SH-SY5Y (cell line): ENCODE results near the gene ADORA2A.

Experiments
- GATA2 ChIP-seq: IDR thresholded peaks from 2 replicates; pipeline ENCODE4 v1.6.1; 2011; ENCODE audit warnings: mild to moderate bottlenecking, low read depth, low read length
- GATA3 ChIP-seq: IDR thresholded peaks from 2 replicates; pipeline ENCODE4 v1.6.1; 2011; ENCODE audit warnings: low read depth, mild to moderate bottlenecking, low read length, moderate library complexity

The ADORA2A gene

DNA sequence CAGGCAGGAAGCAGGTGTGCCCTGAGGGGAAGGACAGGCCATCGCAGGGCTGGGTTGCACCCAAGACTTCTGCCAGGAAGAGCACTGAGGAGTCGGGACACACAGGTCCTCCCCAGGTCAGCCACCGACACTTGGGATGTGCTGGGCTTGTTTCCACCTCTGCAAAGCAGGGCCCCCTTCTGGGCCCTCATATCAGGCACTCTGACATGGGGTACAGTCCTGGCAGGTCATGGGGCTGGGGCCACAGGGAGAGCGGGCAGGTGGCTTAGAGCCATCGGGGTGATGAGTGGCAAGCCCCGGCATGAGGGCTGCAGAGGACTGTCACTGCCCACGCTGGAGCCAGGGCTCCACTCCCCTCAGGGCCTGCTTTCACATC, 7.9 kb upstream of the ADORA2A start:
- TF ChIP-seq GATA3 (no peak), GATA2 (no peak)

DNA sequence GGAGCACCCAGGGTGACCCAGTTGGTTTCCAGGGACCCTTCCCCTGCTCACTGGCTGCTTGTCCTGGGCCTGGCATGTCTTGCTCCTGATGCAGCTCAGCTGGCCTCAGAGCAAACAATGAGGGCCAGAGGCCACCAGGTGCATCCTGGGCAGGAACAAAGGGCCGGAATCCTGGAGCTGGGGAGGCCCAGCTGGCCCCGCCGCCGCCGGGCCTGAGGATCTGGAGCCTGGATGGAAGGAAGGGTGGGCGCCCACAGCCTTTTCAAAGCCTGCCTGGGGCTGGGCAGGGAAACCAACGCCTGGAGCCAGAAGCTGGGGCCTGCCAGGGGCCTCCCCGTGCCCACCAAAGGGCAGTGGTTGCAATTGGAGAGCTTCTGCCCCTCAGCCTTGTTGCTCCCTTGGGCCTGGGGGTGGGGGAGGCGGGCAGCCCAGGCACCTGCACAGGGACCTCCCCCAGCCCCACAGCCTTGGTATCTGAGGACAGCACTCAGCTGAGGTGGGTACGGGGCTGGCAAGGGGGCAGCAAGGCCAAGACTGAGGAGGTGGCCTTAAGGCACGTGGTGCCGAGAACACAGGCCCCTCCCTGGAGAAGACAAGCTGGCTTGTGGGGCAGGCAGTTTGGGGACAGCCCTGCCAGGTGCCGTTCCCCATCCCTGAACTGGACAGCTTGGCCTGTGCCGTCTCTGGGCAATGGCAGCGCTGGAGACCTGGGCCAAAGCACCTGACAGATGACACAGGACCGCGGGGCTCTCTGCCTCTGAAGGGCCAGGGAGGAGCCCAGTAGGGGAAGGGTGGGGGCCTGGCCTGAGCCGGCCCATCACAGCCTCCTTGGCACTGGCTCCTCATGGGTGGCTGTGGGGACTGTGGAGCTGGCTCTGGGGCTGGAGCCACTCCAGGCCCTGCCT, 7.1 kb upstream of the ADORA2A start:
- TF ChIP-seq GATA2 (no peak), GATA3 (no peak)

DNA sequence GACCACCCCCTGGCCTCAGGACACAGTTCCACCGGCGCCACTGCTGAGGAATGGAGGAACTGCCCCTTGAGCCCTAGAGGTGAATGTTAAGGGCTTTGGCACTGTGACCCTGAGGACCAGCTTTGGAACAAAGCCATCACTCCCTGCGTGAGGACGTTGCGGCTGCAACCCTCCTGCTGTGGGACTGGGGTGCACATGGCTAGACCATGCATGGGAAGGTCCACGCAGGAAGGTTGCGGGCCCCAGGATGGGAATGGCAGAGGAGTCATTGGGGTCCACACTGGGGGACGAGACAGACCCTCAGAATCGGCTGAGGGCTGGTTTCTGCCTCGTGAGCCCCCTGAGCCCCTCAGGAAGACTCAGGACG, 6.4 kb upstream of the ADORA2A start:
- TF ChIP-seq GATA3, result no peak

DNA sequence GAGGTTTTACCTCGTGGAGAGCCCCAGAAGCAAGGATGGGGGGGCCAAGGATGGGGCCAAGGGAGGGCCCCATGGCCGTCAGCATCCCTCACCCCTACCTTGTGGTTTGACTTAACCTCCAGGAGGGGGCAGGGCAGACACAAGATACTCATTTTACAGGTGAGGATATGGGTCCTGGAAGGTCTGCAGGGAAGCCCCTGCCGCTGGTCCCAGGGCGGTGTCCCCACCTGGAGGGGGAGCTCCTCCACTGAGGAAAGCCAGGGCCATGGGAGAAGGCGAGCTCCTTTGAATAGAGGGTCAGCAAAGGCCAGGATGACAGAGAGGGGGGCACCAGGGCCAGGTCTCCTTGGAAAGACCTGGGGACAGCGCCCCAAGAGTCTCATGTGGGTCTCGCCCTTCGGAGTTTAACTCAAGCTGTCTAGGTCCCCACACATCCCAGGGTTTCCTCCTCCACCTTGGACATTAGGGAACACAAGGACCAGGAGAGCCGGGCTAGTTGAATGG, 5.9 kb upstream of the ADORA2A start:
- no peak for TF ChIP-seq GATA2
- TF ChIP-seq GATA3, result no peak

DNA sequence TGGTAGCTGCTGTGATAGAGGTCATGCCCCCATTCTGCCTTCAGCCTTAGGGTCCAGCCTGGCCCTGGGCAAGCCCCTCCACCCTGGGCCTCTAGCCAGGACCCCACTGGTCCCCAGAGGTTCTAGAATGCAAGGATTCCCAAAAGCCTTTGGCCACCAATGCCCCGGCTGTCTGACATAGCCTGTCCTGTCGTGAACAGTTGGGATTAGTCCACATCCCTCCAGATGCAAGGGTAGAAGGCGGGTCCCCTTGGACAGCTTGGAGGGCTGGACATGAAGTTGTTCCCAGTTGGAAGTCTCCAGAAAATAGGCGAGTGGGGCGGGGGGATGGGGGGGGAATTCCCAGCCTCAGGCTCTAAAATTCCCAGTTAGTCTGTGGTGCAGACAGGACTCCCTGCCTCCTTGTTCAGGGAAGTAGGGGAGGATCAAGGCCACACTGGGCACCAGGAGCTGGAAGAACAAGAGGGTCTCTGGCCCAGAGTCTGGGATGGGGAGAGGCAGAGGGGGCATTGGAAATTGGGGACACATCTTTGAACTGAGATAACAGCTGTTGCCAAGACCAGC, 5.2 kb upstream of the ADORA2A start:
- TF ChIP-seq GATA2, result no peak
- no peak for TF ChIP-seq GATA3

DNA sequence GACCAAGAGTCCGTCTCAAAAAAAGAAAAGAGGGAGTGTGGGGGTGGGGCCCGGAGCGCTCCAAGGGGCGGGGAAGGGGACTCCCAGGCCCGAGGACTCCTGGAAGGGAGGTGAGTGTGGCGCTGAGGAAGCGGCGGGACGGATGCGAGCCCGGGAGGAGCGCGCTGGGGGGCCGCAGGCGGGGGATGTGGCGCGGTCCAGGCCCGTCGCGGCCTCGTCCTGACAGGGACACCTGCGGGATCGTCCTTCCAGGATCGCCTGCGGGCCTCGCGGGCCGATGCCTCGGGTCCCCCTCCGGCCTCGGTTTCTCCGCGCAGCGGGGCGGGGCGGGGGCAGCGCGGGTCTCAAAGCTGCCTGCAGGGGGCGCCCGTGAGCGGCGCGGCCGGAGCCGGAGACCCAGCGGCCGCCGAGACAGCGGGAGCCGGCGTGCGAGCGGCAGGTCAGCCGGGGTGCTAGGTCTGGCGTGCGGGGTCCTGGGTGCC, 3.8 kb upstream of the ADORA2A start:
- no peak for TF ChIP-seq GATA2

DNA sequence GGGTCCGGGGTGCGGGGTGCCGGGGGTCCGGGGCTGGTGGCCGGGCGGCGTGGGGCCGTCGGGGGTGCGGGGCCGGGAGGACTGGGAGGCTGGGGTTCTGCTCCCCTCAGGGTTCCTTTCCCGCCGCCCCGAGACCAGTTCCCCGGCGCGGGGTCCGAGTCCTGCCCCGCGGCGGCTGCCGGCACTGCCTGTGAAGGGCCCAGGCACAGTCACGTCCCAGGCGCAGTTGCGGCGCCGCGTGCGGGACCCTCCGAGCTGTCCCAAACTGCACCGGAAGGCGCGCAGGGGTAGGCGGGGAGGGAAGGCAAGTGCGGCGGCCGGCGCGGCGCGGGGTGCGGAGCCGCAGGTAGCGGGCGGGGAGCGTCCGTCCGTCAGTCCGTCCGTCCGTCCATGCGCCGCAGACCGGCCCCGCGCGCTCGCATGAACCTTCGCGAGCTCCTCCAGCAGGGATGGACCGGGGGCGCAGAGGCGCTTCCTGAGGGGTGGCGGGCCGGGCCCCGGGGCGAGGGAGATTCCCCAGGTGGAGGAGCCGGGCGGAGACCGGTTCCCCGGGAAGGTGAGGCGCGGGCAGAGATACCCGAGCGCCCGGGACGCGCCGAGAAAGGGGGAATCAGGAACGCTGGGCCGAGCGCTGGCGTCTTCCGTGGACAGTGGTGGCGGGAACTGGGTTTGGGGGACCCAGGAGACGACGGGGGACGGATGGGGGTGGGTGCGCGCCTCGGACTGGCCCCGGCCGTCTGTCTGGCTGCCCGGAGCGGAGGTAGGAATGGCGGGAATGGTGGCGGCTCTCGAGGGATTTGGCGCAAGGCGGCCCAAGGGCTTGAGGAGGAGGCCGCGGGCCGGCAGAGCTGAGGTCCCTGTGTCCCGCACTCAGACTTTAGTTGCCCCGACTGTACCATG, 3.1 kb upstream of the ADORA2A start:
- TF ChIP-seq GATA2 (no peak), GATA3 (no peak)

DNA sequence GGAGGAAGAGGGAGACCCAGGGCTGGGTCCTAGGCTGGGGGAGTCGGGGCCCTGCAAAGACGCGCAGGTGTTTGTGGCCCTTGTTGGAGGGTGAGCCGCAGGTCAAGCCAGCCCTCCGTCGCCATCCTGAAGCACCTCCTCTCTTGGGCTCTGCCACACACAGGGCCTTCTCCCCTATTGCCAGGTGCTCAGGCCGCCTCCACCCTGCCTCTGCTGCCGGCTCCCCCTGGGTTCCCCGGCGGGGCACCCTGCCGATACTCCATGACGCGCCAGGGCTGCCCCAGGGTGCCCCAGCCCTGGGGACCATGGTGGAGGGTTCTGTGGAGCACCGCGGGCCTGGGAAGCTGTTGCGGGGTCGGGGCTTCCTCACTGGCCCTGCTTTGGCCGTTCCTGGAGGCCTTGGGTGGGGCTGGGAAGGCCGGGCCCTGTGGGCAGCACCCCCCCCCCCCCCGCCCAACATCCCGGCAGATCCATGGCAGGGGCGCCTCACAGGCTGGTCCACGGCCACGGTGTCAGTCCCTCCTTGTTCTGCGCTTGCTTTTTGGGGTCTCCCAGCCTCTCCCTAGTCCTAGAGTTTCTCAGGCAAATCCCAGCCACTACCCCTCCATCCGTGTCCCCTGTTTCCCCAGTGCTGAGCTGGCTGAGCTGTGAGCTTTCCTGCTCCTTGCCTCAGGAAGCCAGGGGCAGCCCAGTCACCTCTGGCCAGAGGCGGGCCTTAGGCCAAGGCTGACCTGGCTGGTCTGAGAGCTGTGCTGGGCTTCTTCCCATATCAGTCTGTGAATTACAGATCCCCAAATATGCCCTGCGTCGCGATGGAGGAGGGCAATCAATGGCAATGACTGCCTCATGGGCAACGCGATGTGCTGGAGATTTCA, 2.3 kb upstream of the ADORA2A start:
- TF ChIP-seq GATA2 (no peak), GATA3 (no peak)

DNA sequence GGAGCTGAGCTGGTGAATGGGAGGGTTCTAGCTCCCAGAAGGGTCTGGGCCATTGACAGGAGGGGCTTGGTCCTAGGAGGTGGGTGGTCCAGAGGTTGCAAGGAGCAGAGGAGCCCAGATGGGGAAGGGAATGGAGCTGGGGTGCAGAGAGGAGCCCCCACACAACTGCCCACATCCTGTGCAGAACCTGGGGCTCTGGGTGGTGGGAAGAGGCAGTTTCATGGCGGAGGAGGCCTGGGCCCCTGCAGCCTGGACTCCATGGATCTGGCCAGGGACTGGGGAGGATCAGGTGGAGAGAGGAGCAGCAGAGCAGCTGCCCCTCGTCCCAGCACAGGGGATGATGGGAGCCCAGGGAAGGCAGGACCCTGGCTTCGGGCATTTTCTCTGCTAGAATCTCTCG, 963 bp upstream of the ADORA2A start:
- no peak for TF ChIP-seq GATA2
- no peak for TF ChIP-seq GATA3

DNA sequence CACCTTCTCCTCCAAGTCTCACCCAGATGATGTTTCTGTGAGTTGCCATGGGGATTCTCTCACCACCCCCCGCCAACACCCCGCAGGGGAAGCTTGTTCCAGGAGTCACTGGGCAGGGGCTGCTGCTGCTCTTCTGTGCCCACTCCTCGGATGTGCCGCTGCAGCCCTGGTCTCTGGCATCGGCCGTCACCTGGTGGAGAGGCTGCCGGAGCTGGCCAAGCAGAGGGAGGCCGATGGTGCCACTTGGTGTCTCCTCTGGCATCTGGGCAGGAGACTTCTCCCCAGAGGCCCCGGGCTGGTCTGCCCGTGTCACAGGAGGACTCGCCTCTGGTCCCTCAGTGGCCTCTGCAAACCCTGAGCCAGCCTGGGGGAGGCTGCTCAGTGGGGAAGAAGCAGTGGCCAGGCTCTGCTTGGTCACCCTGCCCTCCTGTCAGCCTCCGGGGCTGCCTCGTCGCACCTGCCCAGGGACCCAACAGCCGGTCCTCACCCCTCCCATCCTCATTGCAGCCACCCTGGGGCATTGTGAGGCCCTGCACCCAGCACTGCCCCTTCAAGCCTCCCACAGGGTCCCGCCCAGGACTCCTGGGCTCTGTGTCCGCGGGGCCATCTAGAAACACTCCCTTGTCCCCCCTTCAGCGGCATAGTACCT, 424 bp upstream of the ADORA2A start:
- no peak for TF ChIP-seq GATA2
- TF ChIP-seq GATA3, result no peak

DNA sequence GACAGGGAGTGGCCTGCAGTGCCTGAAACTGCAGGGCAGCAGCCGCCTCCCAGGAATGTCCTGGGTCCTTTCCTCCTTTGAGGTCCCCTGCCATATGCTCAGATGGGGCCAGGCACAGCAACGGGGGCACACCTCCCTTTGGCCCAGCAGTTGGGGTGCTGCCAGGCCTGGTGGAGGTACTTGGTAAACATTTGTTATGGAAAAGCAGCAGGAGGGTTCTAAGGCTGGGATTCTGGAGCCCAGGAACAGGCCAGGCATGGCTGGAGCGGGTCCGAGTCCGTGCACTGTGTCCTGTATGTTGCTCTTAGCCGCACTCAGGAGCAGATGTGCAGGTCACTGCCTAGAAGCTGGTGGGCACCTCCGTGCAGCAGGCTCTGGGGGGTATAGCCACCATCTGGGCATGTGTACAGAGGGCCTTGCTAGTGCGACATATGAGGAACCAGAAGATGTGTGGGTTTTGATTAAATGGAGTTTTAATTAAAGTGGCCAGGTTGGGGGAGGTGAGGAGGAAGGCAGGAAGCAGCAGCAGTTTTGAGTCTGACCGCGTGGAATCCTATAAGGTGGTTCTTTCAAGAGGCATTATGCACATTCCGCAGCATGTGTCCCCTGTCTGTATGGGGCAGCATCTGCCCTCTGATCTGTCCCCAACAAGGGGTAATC, 1.5 kb downstream of the ADORA2A start:
- no peak for TF ChIP-seq GATA3
- TF ChIP-seq GATA2, result no peak
